Activated T-helper 17 cell treated with anti-CD3 and anti-CD28 coated beads, Interleukin-2, amount 50 U/mL, for 72 hours (primary cell): ENCODE measurements around the gene WNT7B. TPM values are rescaled to one million over a fixed set of nuclear protein-coding genes. Genes with fewer than 3 reads are reported as not detected.
A peak's percentile ranks its signal among the peaks of the same experiment; 100 is the strongest.
"Not testable (repeated sequence)": the region's sequence is repeated elsewhere in the genome, so short reads cannot be mapped to it uniquely, and the experiment has no call there.

Source experiments
- ATAC-seq: fragments of 150-1000 bp; cut with Tn5 transposase; replicated peaks from 2 replicates; pipeline ENCODE4 v1.10.0; 2021; ENCODE audit warnings: mild to moderate bottlenecking, moderate library complexity
- H3K27ac Mint-ChIP-seq: one replicate; pipeline ENCODE4 v1.8.0; 2022; ENCODE audit warnings: mixed read lengths
- H3K27me3 Mint-ChIP-seq: one replicate; pipeline ENCODE4 v1.8.0; 2022; ENCODE audit warnings: mixed read lengths
- H3K36me3 Mint-ChIP-seq: one replicate; pipeline ENCODE4 v1.8.0; 2022; ENCODE audit warnings: low read depth, mild to moderate bottlenecking, mixed read lengths
- H3K4me1 Mint-ChIP-seq: one replicate; pipeline ENCODE4 v1.8.0; 2022; ENCODE audit warnings: mixed read lengths
- H3K4me3 Mint-ChIP-seq: one replicate; pipeline ENCODE4 v1.8.0; 2022; ENCODE audit warnings: mild to moderate bottlenecking, mixed read lengths
- H3K9me3 Mint-ChIP-seq: one replicate; pipeline ENCODE4 v1.8.0; 2022; ENCODE audit warnings: mixed read lengths
- total RNA-seq, 2 donors: library from RNA; stranded (reverse); gene quantifications; one replicate each; pipeline ENCODE4 v1.2.3, GENCODE V29; 2022

Gene WNT7B
- total RNA-seq, 2 donors from 2014 or later = not detected

GRCh38 chr22:46011627-46012181, 34.7 kb upstream of the WNT7B start:
- H3K4me3 Mint-ChIP-seq = no peak overlapping the region
- ATAC-seq = no peak
- H3K36me3 Mint-ChIP-seq = no peaks in the 10 kb centered on the region
- H3K4me1 Mint-ChIP-seq = no peaks in the 10 kb centered on the region
- no peaks in the 10 kb centered on the region for H3K27me3 Mint-ChIP-seq
- H3K27ac Mint-ChIP-seq = no peak overlapping the region
- no peaks in the 10 kb centered on the region for H3K9me3 Mint-ChIP-seq

DNA sequence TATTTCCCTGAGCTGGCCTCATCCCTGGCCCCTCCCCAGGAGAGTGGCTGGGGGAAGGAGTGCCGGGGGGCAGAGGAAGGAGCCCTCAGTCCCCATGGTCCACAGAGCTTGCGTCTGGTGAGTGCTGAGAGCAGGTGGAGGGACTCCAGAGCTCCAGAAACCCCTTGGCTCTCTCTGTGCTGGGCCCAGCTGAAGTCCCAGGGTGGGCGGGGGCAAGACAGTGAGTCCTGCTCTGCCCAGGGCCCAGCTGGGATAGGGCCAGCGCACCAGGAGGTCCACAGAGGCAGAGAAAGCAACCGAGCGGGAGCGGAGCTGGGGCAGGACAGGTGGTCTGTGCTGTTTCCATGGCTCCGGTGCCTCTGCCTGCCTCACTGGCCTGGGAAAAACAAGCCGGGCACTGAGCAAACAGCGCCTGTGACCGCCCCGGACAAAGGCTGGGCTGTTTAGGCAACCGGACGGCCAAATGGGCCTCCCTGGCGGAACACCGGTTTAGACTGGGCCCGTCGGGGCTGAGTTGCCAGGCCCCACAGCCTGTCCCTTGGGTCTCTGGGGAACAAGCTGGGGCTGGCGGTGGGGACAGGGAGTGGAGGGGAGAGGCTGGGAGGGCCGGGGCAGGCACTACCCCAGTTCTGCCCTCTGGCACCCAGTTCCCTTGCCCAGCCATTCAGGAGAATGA, 34.1 kb upstream of the WNT7B start:
- no peak for ATAC-seq
- Mint-ChIP-seq H3K27ac (no peak overlapping the region), H3K4me1 (no peaks in the 10 kb centered on the region), H3K4me3 (no peak overlapping the region), H3K9me3 (no peaks in the 10 kb centered on the region), H3K36me3 (no peaks in the 10 kb centered on the region), H3K27me3 (no peaks in the 10 kb centered on the region)

GRCh38 chr22:46010207-46010867, 33.4 kb upstream of the WNT7B start:
- Mint-ChIP-seq H3K27ac (no peak overlapping the region), H3K4me3 (no peak overlapping the region), H3K9me3 (no peaks in the 10 kb centered on the region), H3K36me3 (no peaks in the 10 kb centered on the region), H3K27me3 (no peaks in the 10 kb centered on the region), H3K4me1 (no peaks in the 10 kb centered on the region)
- ATAC-seq = no peak

- H3K36me3 Mint-ChIP-seq = no peaks in the 10 kb centered on the region
- H3K4me1 Mint-ChIP-seq = no peaks in the 10 kb centered on the region
- ATAC-seq = no peak
- no peaks in the 10 kb centered on the region for H3K27me3 Mint-ChIP-seq
- no peak overlapping the region for H3K27ac Mint-ChIP-seq
- no peaks in the 10 kb centered on the region for H3K9me3 Mint-ChIP-seq
- H3K4me3 Mint-ChIP-seq = no peak overlapping the region
Measured at GRCh38 chr22:46009730-46010129, 32.8 kb upstream of the WNT7B start.

GRCh38 chr22:46008836-46009596, 32.1 kb upstream of the WNT7B start:
- no peak for ATAC-seq
- H3K36me3 Mint-ChIP-seq = no peaks in the 10 kb centered on the region
- no peaks in the 10 kb centered on the region for H3K9me3 Mint-ChIP-seq
- no peaks in the 10 kb centered on the region for H3K27me3 Mint-ChIP-seq
- no peak overlapping the region for H3K4me3 Mint-ChIP-seq
- no peak overlapping the region for H3K27ac Mint-ChIP-seq
- H3K4me1 Mint-ChIP-seq = no peaks in the 10 kb centered on the region

- no peak overlapping the region for H3K4me3 Mint-ChIP-seq
Measured at GRCh38 chr22:46008291-46008690, 31.3 kb upstream of the WNT7B start.

DNA sequence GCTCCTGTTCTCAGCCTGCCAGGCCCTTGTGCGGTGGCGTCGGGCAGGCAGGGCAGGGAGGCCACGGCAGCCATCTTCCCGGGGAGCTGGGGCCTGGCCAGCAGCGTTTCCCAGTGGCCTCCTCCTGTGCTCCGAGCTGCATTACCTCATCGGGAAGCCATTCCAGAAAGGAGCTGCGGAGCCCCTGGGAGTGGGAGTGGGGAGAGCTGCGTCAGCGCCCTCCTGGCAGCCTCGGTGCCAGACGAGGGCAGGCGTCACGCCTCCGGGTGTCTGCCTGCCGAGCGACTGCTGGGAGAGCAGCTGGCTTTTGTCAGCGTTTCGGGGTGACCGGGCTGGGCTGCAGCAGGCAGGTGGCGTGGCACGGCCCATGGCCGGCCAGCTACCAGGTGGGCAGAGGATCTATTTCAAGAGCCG, 30.9 kb upstream of the WNT7B start:
- no peak overlapping the region for H3K4me3 Mint-ChIP-seq
- no peak for ATAC-seq
- no peak overlapping the region for H3K27ac Mint-ChIP-seq
- H3K27me3 Mint-ChIP-seq = no peaks in the 10 kb centered on the region
- H3K9me3 Mint-ChIP-seq = no peaks in the 10 kb centered on the region
- no peaks in the 10 kb centered on the region for H3K4me1 Mint-ChIP-seq
- H3K36me3 Mint-ChIP-seq = no peaks in the 10 kb centered on the region

More at GRCh38 chr22:46008291-46008690, 31.3 kb upstream of the WNT7B start:
- no peaks in the 10 kb centered on the region for H3K36me3 Mint-ChIP-seq
- H3K4me1 Mint-ChIP-seq = no peaks in the 10 kb centered on the region
- no peak for ATAC-seq
- no peaks in the 10 kb centered on the region for H3K9me3 Mint-ChIP-seq
- H3K27ac Mint-ChIP-seq = no peak overlapping the region
- H3K27me3 Mint-ChIP-seq = no peaks in the 10 kb centered on the region

DNA sequence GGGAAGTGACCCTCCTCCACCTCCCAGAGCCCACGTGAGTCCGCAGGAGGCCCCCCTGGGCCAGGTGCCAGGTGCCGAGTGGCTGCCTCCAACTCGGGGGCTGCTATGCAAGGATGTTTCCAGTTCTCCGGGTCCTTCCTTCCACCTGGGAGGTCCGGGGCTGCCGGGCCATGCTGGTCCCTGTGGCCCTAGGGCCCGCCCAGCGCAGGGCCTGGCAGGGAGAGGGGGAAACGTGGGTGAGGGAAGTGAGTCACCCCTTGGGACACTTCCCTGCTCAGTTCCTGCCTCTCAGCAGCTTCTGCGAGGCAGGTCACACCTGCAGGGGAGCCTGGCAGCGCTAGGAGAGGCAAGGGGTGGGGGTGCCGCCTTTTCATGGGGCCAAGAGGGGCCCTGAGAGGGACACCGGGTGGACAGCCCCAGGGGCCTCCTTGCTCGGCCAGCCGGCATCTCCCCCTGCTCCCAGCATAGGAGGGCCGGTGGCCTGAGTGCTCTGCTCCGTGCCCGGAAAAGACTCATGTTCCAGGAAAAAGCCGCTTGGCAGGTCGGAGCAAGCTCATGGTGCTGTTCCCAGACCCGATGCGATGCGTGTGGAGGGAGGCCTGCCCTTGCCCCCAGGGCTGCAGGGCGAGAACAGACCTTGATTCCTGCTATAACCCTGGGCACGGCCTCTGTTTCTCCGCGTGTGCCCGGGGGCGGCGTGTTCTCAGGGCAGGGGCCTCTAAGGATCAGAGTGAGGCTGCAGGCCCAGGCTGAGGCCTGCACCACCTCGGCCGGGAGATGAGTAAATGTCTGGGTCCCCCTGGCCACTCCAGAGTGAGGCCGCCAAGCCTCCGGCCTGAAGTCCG, 30.3 kb upstream of the WNT7B start:
- H3K27me3 Mint-ChIP-seq = no peaks in the 10 kb centered on the region
- no peaks in the 10 kb centered on the region for H3K9me3 Mint-ChIP-seq
- H3K36me3 Mint-ChIP-seq = no peaks in the 10 kb centered on the region
- H3K4me3 Mint-ChIP-seq = no peak overlapping the region
- H3K4me1 Mint-ChIP-seq = no peaks in the 10 kb centered on the region
- peak; percentile 66 for ATAC-seq
- no peak overlapping the region for H3K27ac Mint-ChIP-seq

DNA sequence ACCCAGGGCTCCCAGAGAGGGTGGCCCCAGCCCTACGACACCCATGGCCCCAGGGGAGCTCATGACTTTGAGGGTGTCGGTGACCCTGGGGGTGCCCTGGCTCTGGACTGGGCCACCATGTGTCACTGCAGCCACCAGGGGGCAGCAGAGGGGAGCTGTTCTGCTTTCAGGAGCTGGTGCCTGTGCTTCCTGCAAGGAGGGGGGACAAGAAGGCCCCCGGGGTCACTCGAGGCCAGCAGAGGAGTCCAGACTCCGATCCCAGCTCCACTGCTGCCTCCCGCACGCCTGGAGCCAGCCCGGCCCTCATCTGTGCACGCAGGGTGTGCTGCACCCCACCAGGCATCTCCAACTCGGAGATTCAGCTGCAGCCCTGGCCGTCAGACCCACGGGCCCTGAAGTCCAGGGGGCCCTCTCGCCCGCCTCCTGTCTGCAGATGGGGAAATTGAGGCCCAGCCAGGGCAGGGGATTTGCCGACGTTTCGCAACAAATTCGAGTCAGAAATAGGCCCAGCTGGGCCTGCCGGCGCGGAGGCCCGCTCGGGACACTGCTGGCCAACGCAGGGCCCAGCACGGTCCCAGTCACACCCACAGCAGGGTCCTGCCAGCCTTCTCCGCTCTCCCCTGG, 29.5 kb upstream of the WNT7B start:
- peak; percentile 88 for ATAC-seq
- Mint-ChIP-seq H3K9me3 (no peaks in the 10 kb centered on the region), H3K36me3 (no peaks in the 10 kb centered on the region), H3K4me3 (peak overlapping the region; percentile 9), H3K4me1 (no peaks in the 10 kb centered on the region), H3K27ac (peak overlapping the region; percentile 36), H3K27me3 (no peaks in the 10 kb centered on the region)

- H3K4me3 Mint-ChIP-seq, H3K27ac Mint-ChIP-seq, H3K36me3 Mint-ChIP-seq, ATAC-seq, H3K4me1 Mint-ChIP-seq, H3K27me3 Mint-ChIP-seq, H3K9me3 Mint-ChIP-seq: not testable (repeated sequence)
Measured at GRCh38 chr22:46005116-46005705, 28.2 kb upstream of the WNT7B start.

GRCh38 chr22:46004105-46004866, 27.3 kb upstream of the WNT7B start:
- Mint-ChIP-seq H3K27me3 (peaks cover 4% of the 10 kb centered on the region), H3K4me1 (no peaks in the 10 kb centered on the region), H3K36me3 (no peaks in the 10 kb centered on the region), H3K27ac (no peak overlapping the region), H3K9me3 (no peaks in the 10 kb centered on the region), H3K4me3 (no peak overlapping the region)
- ATAC-seq = no peak

DNA sequence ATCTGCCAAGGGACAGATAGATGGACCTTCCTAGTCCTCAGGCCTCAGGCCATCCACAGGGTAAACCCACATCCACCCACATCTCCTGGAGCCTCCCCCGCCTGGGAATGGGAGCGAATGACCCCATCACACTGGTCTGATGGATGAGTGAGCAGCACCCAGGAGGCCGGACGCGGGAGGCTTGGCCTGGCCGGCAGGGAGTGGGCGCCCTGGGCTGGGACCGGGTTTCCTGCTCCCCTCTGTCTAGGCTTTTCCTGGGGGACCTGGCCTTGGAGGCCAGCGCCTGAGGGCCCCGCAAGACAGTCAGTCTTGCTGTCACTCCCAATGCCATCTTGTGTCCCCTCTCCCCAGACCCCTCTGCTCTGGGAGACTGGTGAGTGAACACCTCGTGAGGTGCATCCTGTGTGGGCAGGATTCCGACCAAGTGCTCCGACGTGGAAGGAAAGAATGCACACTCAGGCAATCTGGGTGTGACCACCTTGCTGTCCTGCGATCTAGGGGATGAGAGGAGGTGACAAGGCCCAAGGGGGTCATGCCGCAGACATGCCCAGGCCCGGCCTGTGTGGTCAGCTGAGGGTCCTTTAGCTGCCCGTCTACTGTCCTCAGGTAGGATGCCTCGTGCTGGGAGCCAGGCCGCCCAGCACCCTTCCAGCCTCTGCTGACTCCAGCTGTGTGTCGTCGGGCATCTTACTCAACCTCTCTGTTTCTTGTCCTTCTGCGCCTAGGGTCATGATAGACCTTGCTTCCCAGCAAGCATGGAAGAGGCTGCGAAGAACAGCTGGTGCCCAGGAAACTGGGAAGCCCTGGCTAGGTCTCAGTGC, 26.5 kb upstream of the WNT7B start:
- no peak overlapping the region for H3K27ac Mint-ChIP-seq
- peaks cover 6% of the 10 kb centered on the region for H3K27me3 Mint-ChIP-seq
- no peak for ATAC-seq
- H3K9me3 Mint-ChIP-seq = no peaks in the 10 kb centered on the region
- H3K4me1 Mint-ChIP-seq = no peaks in the 10 kb centered on the region
- no peak overlapping the region for H3K4me3 Mint-ChIP-seq
- no peaks in the 10 kb centered on the region for H3K36me3 Mint-ChIP-seq
